Forelimb muscle (tissue), 1 donor: Measurements from ENCODE around the gene TSHZ3. TPM values are rescaled to one million over a fixed set of nuclear protein-coding genes. Genes with fewer than 3 reads are reported as not detected.

Experiments used
- DNase-seq: peaks from one replicate; pipeline ENCODE4 v3.0.0-alpha.2; 2013; ENCODE audit warnings: low read depth
- polyA plus RNA-seq: library from polyadenylated mRNA; unstranded; fragments of 120-200 nt; gene quantifications from one replicate; pipeline ENCODE4 v1.2.1, GENCODE V29; 2013; ENCODE audit not compliant: insufficient read length

Gene TSHZ3
- polyA plus RNA-seq, 1 donor: 15.2 TPM

DNA sequence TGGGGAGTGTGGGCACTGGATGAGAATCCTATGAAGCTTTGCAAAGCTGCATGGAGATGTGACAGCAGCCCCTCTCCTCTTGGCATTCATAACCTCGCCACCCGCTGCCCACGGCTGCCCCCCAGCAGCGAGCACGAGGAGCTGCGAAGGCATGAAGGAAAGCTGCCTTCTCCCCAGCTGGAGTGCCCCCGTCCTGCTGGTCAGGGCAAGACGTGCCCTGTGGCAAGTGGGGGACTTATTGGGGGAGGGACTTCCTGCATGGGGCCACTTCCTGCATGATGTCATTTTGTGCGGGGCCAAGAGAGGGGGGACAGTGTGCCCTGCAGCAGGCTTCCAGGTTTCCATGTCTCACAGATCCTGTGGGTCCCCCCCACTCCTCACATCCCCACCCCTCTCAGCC is 85.9 kb downstream of the TSHZ3 start:
- DNase-seq: no peak

DNA sequence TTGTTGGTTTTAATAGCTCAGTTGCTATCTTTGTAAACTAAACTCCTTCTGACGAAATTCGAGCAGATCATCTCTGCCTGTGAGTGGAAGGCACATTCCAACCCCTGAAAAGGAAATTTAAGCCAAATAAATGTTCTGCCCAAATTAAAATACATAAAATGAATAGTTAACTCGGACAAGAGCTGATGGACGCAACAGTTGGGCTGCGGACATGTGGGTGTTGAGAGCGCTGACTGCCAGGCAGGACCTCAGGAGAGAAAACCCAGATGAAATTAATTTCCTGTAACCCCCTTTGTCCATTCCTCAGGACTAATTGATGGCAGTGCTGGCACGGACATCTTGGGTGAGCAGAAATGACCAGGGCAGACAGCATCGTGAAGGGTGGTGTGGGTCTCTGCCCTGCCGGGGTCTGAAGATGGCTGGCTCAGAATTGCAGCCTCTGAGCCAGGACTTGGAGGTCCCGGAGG is 86.5 kb downstream of the TSHZ3 start:
- DNase-seq: no peak

DNA sequence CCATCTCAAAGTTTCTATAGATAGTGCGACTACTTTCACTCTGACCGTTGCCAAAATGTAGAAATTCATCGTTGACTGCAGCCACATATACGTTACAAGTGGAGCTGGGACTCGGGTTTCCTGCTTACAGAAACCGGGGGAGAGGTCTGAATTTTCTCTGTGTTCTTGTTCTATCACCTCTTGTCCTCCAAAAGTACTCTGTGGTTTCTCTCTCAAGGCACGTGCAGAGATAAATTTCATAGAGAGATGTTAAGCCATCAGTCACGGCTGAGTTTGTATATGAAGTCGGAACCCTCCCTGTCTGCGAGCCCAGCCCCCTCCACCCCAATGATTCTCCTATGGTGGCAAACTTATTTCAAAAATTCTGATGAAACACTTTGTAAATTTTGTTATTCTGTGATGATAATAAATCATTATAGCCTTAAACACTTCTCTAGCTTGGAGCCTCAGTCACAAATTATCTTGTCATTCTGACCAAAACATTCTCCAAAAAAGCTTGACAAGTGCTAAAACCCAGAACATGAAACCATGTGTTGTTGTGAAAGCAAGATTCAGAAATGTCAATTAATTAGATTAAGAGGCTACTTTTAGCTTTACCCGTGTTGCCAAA is 87.5 kb downstream of the TSHZ3 start:
- no peak for DNase-seq

DNA sequence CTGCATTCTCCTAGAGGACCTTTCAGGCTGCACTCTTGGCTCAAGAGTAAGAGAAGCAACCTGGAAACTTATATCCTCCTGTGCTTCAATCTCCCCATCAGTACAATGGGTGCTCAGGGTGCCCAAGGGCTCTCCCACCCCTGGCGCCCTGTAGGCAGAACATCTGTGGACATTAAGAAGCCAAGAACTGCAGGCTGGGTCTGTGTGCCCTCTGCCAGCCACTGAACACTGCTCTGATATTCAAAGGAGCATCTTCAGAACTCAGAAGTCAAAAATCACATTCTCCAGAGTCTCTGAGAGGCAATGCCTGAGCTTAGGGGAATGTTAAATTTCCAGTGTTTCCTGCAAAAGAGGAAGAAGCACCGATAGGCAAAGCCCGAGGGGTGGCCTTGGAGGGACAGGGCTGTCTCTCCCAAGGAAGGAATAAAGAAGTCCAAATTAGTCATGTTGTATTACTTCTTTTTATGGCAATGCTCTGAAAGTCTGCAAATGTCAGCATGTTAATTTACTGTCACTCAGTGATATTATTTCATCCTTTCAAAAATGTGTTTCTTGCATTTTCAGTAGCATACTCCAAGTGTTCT is 88.1 kb downstream of the TSHZ3 start:
- no peak for DNase-seq

DNA sequence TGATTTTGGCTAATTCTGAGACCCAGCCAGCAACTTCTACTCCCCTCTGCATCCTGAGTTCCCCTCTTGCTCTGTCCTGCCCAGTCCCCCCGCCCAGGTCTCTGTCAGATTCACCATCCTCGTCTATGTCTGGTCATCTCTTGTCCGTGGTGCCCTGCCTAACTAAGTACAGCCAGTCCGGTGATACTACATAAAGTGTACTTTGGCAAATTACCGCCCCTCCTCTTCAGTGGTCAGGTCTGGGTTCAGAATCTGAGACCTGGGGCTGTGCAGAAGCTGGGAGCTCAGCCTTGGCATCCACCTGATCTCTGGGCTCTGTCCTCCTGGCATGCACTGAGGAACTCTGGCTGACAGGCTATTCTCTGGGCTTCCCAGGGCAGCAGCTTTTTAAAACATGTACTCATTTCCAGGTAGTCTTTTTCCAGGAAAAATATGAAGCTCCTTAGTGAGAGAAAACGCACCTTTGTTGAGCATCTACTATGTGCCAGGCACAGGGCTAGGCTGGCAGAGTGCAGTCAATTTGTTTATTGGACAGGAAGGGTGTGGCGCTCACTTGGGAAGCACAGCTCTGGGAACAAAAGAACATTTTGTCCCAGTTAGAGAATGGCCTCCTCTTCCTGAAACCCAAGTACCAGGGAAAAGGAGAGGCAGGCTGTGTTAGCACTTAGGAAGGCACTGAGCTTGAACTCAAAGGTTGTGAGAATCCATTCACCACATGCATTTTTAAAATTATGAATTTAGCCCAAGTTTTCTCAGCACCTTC is 88.9 kb downstream of the TSHZ3 start:
- no peak for DNase-seq

DNA sequence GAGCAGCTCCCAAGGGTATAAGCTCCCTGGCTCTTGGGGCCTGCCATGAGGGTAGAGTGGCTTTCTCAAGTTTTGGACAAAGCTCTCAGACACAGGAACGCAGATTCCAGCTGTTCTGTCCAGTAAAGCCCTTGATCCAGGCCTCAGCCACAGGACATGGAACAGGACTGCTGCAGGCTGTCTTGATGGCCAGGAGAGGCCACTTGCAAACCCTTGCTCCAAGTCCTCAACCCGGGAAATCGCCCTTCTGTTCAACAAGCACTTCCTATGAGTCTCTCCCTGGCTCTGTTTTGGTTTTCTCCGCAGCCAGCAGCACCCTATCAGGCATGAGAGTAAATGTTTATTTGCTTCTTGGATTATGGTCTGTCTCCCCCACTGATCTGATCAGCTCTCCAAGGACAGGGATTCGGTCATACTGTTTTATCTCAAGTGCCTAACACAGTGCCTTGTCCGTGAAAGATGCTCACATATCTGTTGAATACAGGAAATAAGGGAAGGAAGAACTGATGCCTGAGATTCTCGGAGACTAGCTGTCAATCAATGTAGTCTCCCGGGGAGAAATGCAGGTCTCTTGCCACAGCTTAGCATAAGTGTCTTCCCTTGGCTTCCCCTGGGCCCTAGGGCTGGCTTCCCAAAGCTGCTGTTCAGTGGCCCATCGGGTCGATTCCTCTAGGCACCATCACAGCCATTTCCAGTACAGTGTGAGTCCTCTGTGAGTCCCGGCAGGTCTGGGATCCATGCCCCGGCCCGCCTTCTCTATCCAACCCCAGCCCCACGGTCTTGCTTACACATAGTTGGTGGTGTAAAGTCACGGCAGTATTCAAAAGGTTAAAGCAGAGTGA is 90.8 kb downstream of the TSHZ3 start:
- DNase-seq: no peak

DNA sequence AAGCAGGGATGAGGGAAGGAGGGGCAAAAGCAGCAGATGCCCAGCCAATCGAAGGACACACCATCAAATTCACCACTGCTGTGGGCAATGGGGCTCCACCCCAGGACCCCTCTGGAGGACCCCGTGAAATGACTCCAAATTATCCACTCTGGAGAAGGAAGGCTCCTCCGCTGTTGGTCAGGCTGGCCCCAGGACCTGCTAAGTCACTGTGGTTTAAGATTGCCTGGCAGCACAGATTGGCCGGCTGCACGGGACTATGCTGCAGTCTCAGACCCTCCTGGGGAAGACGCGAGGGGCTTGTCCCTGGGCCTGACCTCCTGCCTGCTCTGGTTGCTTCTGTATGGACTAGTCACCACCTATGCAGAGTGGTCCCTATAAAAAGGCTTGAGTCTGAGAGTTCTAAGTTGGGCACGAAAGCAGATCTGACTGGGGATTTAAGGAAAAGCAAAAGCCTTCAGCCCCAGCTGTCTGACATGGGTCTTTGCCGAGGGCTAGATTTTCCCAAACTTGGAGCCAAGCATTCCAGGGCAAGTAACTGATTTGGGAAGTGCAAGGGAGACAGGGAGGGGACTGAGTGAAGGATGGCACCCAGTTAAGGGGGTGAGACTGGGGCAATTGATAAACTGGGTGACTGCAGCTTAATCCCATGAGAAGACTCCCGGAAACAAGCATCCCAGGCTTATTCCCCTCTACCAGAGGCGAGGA is 91.7 kb downstream of the TSHZ3 start:
- no peak for DNase-seq

DNA sequence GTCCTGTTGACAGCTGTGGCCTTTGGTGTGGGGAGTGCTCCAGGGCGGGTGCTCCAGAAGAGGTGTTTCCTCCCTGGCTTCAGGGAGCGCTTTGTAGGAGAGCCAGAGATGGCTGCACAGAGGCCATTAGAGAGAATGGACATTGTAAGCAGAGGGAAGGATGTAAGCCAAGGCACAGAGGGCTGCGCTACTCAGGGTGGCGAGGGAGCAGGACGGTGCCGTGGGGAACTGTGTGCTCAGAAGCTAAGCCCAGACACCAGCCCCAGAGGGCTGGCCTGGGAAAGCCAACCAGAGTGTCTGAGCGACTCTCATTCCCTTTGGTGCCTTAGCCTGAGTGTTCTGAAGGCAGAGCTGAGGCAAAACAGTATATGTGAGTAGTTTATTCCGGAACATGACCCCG is 92.2 kb downstream of the TSHZ3 start:
- no peak for DNase-seq

DNA sequence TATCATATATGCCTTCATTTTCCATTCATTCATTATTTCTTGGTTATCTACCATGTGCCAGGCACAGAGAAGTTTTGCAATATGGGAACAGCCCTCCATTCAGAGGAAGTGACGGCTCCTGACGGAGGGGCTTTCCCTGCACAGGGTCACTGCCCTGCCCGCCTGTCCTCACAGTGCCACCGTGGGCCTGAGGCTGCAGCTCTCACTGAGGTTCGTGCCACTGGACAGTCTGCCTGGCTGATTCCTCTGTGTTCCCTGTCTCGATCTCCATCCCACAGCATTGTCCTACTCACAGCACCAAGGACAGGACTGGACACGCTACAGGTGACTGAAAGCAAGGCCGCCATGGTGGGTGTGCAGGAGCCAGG is 92.7 kb downstream of the TSHZ3 start:
- DNase-seq: no peak

DNA sequence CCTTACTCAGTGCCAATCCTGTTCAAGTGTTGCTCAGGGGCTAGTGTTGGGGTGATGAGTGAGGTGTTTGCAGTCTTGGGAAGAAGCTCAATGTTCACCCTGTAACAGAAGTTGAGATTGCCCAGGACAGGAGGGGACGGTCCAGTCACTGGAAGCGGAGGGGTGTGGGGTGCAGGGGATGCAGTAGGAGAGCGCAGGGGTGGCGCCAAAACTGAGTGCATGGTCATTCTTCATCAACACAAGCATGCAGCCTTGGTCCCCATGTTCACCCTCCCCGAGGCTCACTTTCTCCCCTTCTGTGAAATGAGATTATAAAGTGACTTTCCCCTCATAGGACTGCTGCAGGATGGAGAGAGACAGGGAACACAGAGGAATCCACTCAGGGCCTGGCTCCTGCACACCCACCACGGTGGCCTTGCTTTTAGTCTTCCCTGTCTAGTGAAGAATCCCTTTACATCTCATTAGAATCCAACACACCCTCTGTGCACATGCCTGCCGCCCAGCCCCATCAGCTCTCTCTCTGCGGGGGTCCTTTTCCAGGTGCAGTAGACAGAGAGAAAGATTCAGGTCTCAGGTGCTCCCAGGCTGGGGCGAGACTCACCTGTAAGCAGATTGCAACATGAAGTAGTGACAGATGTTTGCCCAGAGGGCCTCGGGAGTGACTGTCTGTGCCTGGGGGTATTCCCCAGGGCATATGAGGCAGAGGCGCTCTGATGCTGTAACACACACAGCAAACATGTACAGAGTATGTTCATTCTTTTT is 93.2 kb downstream of the TSHZ3 start:
- DNase-seq: no peak

DNA sequence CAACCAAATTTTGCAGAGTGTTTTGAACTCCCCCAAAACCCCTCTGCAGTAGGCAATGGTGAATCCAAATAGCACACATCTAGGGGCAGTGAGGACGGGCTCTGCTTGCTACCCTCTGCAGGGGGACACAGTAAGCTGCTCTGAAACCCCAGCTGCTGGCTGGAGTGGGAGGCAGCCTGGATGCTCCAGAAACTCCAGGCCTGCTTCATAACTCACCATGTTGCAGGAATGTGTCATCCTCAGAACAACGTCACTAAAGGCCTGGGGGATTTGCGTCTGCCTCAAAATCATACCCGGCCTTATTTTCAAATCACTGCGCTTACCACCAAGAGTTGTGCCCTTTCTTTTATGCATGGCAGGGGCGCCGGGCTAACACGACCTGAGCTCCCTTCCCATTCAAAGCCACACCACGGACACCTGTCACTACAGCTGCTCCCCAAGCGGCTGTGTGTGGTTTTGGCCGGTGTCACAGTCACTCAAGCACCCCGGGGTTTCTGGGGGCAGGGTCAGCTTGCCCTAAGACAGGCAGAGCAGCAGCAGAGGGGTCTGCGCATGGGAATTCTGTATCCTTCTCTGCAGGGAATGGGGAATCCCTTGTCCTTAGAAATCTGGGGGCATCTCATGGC is 93.9 kb downstream of the TSHZ3 start:
- DNase-seq: no peak

DNA sequence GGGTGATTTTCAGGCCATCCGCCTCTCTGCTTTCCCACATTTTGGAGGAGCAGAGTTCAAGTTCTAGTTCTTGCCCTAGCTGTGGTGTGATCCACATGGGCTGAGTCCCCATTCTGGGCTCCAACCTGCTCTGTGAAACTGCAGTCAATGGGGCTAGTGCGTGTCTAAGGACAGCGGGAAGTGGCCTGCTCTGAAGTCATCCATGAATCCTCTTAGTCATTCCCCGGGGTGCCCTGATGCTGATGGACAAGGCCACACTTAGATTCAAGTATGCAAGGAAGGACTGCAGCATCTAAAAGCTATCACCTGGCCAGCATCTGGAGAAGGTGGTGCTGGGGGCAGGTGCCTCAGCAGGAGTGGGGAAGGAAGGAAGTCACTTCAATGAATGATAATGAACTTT is 94.6 kb downstream of the TSHZ3 start:
- DNase-seq: no peak

DNA sequence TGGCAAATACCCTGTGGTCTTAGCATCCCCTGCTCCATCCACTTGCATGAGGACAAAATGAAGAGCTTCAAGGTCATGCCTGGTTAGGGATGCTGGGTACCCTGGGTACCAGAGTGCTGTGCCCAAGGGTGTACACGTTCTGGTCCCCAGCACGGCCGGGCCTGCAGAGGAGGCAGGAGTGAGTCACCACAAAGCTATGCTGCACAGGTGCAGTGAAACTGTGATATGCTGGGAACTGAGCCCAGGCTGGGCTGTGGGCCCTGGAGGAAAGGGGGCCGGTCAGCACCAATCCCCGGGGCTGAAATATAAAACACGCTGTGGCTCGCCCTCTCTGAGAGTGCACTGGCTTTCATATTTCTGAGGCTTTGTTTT is 95.1 kb downstream of the TSHZ3 start:
- no peak for DNase-seq

DNA sequence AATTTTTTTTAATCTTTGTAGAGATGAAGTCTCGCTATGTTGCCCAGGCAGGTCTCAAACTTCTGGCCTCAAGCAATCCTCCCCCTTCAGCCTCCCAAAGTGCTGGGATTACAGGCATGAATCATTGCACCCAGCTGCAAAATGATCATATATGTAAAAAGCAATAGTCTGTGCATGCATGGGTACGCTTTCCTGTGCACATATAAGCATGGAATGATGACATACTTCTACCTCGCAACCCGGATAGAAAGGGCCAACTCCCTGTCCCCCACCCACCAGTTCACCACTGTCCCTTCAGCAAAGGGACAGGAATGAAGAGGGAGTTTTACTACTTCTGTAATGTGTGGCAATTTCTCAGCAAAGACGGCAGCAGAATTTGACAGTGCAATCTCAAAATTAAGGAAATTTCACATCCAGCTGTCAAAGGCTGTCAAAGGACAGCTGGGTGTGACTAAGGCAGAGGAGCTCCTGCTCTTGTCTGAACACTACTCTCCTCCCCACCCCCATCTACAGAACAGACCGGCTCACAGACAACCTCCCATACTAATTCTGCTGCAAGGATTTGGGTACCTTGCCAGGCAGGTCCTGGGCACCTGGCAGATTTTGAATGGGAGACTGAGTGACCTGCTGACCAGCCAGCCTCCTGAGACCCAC is 95.6 kb downstream of the TSHZ3 start:
- DNase-seq: no peak

DNA sequence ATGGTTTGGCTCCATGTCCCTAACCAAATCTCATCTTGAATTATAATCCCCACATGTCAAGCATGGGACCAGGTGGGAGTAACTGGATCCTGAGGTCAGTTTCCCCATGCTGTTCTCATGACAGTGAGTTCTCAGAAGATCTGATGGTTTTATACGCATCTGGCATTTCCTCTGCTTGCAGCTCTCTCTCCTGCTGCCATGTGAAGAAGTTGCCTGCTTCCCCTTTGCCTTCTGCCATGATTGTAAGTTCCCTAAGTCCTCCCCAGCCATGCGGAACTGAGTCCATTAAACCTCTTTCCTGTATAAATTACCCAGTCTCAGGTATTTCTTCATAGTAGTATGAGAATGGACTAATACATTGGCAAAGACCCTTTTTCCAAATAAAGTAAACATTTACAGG is 96.8 kb downstream of the TSHZ3 start:
- no peak for DNase-seq

DNA sequence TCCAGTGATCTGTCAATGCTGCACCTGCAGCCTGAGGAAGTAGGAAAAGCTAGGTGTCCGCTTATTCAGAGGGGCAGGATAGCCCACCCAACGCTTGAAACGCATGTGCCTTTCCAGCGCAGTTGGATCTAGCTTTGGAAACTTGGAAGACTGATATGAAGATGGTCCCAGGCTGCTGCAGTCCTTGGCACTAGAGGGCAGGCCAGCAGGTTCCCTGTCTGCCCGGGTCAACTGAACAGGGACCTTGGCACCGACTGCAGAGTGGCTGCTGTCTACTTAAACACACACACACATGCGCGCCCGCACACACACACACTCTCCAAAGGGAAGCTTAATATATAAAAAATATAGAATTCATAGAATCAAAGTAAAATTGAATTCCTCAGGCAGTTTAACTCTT is 100.0 kb downstream of the TSHZ3 start:
- no peak for DNase-seq

DNA sequence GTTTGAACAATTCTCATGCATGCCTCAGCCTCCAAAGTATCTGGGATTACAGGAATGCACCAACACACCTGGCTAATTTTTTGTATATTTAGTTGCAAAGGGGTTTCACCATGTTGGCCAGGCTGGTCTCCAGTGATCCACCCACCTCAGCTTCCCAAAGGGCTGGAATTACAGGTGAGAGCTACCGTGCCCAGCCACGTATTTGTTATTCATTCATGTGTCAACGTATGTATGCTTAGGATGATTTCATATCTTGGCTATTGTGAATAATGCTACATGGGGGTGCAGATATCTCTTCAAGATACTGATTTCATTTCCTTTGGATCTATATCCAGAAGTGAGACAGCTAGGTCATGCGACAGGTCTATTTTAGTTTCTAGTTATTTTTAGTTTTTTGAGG is 113.4 kb downstream of the TSHZ3 start:
- no peak for DNase-seq

DNA sequence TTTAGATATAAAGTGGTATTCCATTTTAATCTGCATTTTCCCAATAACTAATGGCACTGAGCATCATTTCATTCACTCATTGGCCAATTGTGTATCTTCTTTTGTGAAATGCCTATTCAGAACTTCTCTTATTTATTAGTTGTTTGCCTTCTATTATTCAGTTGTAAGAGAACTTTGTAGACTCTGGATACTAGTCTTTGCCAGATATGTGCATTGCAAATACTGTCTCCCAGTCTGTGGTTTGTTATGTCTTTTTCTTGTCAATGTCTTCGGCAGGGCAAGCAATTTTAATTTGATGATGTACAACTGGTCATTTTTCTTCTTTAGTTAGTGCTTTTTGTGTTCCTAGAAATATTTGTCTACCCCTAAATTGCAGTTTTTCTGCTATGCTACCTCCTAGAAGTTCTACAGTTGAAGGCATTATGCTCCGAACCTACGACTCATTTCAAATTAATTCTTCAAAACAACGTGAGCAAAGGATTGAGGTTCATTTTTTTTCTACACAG is 115.9 kb downstream of the TSHZ3 start:
- no peak for DNase-seq

DNA sequence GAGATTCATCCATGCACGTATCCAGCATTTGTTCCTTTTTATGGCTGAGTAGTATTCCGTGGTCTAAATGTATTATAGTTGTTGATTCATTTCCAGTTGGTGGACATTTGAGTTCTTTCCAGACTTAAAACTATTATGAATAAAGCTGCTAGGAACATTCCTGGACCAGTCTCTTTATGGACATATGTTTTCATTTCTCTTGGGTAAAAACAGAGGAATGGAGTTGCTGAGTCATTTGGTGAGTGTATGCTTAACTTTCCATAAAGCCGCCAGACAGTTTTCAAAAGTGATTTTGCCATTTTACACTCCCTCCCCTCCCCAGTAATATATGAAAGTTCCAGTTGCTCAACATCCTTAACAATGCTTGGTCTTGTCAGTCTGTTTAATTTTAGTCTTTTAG is 116.4 kb downstream of the TSHZ3 start:
- DNase-seq: no peak

DNA sequence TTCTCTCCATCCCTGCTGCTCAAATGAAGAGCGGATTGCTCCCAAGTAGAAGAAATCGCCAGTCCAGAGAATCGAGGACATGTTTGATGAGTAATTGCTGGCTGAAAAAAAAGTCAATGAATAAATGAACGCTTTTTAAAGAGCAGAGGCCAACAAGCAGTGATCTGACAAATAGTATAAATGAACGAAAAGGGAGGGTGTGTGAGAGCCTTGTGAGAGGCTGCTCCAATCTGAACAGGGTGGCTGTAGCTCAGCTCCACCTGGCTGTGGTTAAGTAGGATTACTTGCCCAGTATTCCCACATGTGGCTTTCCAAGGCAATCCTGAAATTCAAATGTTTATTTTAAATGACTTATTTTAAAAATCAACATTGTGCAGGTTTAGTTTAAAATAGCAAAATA is 117.1 kb downstream of the TSHZ3 start:
- no peak for DNase-seq
